Right lobe of liver (tissue), 6 donors: Measurements from ENCODE around the gene MOB3A. TPM values are rescaled to one million over a fixed set of nuclear protein-coding genes. Genes with fewer than 3 reads are reported as not detected.
"Not testable (repeated sequence)": the region's sequence is repeated elsewhere in the genome, so short reads cannot be mapped to it uniquely, and the experiment has no call there.

Experiments
- ATAC-seq, 4 donors: fragments of 200-7000 bp; cut with Tn5 transposase; one replicate each; pipeline ENCODE4 v1.9.1; 2020; ENCODE audit warnings: mild to moderate bottlenecking in 4 of 4, moderate library complexity in 4 of 4
- DNase-seq, 3 donors: peaks; one replicate each; pipeline ENCODE4 v3.0.0-alpha.2; 2020
- H3K27ac ChIP-seq, 3 donors: fragments of 200-600 bp; one replicate each; pipeline ENCODE4 v1.8.0; 2022
- H3K27me3 ChIP-seq, 2 donors: fragments of 200-600 bp; one replicate each; pipeline ENCODE4 v1.8.0; 2022
- H3K36me3 ChIP-seq, 4 donors: fragments of 200-600 bp; sonication (generic) in 1 of 4; one replicate each; pipeline versions ENCODE4 v1.5.1 to v1.8.0; 2017 to 2022; ENCODE audit warnings: control low read depth in 1 of 4
- H3K4me1 ChIP-seq, 4 donors: fragments of 200-600 bp; sonication (generic) in 1 of 4; one replicate each; pipeline versions ENCODE4 v1.5.1 to v1.8.0; 2017 to 2022; ENCODE audit warnings: control low read depth in 1 of 4
- H3K4me3 ChIP-seq, 3 donors: fragments of 200-600 bp; one replicate each; pipeline ENCODE4 v1.8.0; 2022
- H3K9me3 ChIP-seq, 4 donors: fragments of 200-600 bp; sonication (generic) in 1 of 4; one replicate each; pipeline versions ENCODE4 v1.5.1 to v1.8.0; 2017 to 2022; ENCODE audit warnings: control low read depth in 1 of 4
- CTCF ChIP-seq, 4 donors: fragments of 200-600 bp in 3 of 4; fragments of 450-650 bp in 1 of 4; IDR thresholded peaks; one replicate each; pipeline versions ENCODE4 v1.5.1 to v1.8.0; 2016 to 2022; ENCODE audit warnings: antibody characterized with exemption in 4 of 4, mild to moderate bottlenecking in 2 of 4
- POLR2A ChIP-seq: fragments of 450-650 bp; IDR thresholded peaks from one replicate; pipeline ENCODE4 v1.6.1; 2017; ENCODE audit warnings: antibody characterized with exemption, mild to moderate bottlenecking
- WGBS: methylation state at CpG from one replicate; pipeline ENCODE4 v1.1.6; 2018; ENCODE audit warnings: low coverage, low lambda C conversion rate; ENCODE audit not compliant: insufficient coverage; ENCODE audit errors: missing lambda C conversion rate; 5-methylcytosine and 5-hydroxymethylcytosine counted together
- intact Hi-C, 2 donors: fragments of 100-400 bp; cut with DNase I; formaldehyde crosslinking; loops; one replicate each; pipeline versions ENCODE4 v1.11.2 to v1.14.1; 2022
- total RNA-seq, 6 experiments: library from RNA; depleted of rRNA in 2 of 6; stranded (reverse); fragments of >200 nt in 2 of 6; fragmentation: NEBNext Ultra II Directional in 3 of 6; extraction: Animal tissue kit (Norgen Biotek cat#: 25700) in 3 of 6; gene quantifications; one replicate each; pipeline versions ENCODE4 v1.1.0 to v1.2.4, GENCODE V29; 2016 to 2023
- donor health status: DM: no; HTN: yes; CAD: no.
- donor health status: DM: no; HTN: no; CAD: no.
- donor health status: DM: no; HTN: no; CAD: no.
- donor health status: DM: no; HTN: yes; CAD: no.
- donor health status: DM: no; HTN: yes; CAD: no.

MOB3A gene
- total RNA-seq, 6 experiments from 2014 or later = 8.3 to 13.8 (median 10.8) TPM

- Histone ChIP-seq H3K4me3 (no peak overlapping the region), H3K27me3 (no peaks in the 10 kb centered on the region), H3K27ac (peak overlapping the region; percentile 15 to 56 (median 49)), H3K4me1 (peaks cover 0 to 19% (median 9%) of the 10 kb centered on the region in 4 donors), H3K9me3 (no peaks in the 10 kb centered on the region), H3K36me3 (no peaks in the 10 kb centered on the region)
- ATAC-seq = no peak
- 60% methylated on average over 2 of the region's 2 CpGs for WGBS
- TF ChIP-seq CTCF (IDR thresholded peaks at IDR 0.05) = no peak
- no peak for TF ChIP-seq POLR2A
- peak in 1 of 3 donors; percentile 26 for DNase-seq
- intact Hi-C loops = no loop called here
Observed at GRCh38 chr19:2089727-2090053, 6.4 kb downstream of the MOB3A start.

- Histone ChIP-seq H3K27ac (peak overlapping the region in 1 of 3 donors; percentile 49), H3K4me3 (no peak overlapping the region), H3K4me1 (peaks cover 0 to 16% (median 9%) of the 10 kb centered on the region in 4 donors), H3K36me3 (no peaks in the 10 kb centered on the region), H3K9me3 (no peaks in the 10 kb centered on the region), H3K27me3 (no peaks in the 10 kb centered on the region)
- TF ChIP-seq CTCF (IDR thresholded peaks at IDR 0.05) (no peak), POLR2A (no peak)
- DNase-seq = peak in 1 of 3 donors; percentile 29
- intact Hi-C loops = no loop called here
- ATAC-seq = no peak
- WGBS = 88% methylated on average over 4 of the region's 16 CpGs
Observed at GRCh38 chr19:2089001-2089711, 7.0 kb downstream of the MOB3A start.

GRCh38 chr19:2087621-2088100 lies 8.5 kb downstream of the MOB3A start:
- Histone ChIP-seq H3K4me3 (no peak overlapping the region), H3K27me3 (no peaks in the 10 kb centered on the region), H3K27ac (peak overlapping the region; percentile 19 to 61 (median 52)), H3K4me1 (peaks cover 0 to 15% (median 8%) of the 10 kb centered on the region in 4 donors), H3K9me3 (no peaks in the 10 kb centered on the region), H3K36me3 (no peaks in the 10 kb centered on the region)
- intact Hi-C loops = no loop called here
- ATAC-seq = peak; percentile 1 to 31 (median 16)
- no peak for DNase-seq
- TF ChIP-seq CTCF (IDR thresholded peaks at IDR 0.05) (no peak), POLR2A (no peak)
- WGBS = 86% methylated on average over 6 of the region's 14 CpGs

- Histone ChIP-seq H3K4me1 (peaks cover 0 to 15% (median 8%) of the 10 kb centered on the region in 4 donors), H3K27ac (peak overlapping the region; percentile 19 to 61 (median 52))
- ATAC-seq = peak in 3 of 4 donors; percentile 2 to 66 (median 36)
- 33% methylated on average over 10 of the region's 13 CpGs for whole genome bisulfite sequencing
- H3K4me3 ChIP-seq, H3K27me3 ChIP-seq, intact Hi-C loops, H3K36me3 ChIP-seq, H3K9me3 ChIP-seq: not testable (repeated sequence)
- peak in 1 of 3 donors; percentile 79 for DNase-seq
Observed at GRCh38 chr19:2086695-2087620, 9.2 kb downstream of the MOB3A start.
